IPS-NIHi7 (cell line): Measurements from ENCODE around the gene PRSS21.

Experiments
- DNase-seq: peaks from one replicate; pipeline ENCODE4 v3.0.0; 2012; ENCODE audit warnings: mixed read lengths; ENCODE audit errors: extremely low spot score

The PRSS21 gene

GRCh38 chr16:2806286-2806685 lies 10.8 kb upstream of the PRSS21 start:
- DNase-seq = no peak

- DNase-seq = no peak
Measured at GRCh38 chr16:2808181-2808580, 8.9 kb upstream of the PRSS21 start.

DNA sequence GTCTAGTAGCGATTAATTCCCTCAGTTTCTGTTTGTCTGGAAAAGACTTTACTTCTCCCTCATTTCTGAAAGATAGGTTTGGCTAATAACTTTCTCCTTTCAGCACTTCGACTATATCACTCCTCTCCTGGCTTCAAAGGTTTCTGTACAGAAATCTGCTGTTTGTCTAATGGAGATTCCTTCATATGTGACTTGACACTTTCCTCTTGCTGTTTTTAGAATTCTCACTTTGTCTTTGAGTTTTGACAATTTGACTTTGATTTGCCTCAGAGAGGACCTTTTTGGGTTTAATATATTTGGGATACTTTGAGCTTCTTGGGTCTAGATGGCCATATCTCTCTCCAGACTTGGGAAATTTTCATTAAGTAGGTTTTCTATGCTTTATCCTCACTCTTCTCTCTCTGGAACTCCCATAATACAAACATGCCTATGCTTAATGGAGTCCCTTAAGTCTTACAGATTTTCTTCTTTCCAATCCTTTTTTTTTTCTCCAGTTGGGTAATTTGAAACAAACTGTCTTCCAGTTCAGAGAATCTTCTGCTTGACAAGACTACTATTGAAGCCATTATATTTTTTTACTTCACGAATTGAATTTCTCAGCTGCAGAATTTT lies 7.8 kb upstream of the PRSS21 start:
- no peak for DNase-seq

- no peak for DNase-seq
Measured at GRCh38 chr16:2810651-2811050, 6.4 kb upstream of the PRSS21 start.

DNA sequence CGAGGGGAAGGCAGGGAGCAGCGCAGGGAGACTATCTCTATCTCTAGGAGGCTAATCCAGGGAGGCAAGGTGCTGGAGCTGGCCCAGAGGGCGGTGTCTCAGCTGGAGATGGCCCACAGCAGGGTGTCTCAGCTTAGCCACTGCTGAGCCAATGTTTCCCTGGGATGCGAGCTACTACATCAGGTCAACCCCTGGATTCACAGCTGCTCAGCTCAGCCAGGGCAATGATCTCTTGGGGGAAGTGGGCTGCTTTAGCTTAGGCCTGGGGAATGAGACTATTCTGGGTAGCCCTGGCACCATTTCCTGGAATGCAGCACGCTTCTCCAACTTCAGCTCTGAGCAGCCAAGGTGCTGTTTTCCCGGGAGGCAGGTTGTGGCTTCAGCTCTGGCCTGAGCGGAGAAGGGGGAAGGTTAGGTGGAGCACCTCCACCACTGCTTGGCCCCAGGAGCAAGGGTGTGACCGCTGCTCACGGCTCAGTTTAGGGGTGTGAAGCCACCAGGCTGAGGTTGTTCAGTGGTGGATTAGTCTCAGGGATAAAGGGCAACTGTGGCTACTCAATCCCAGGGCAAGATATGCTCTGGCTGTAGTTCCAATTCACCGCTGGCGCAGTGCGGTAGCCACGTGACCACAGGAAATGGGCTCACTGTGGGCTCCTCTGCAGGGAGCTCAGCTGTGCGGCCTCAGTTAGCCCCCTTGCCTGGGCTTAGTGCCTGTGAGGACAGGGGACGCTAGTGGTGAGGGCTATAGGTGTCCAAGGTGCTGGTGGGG lies 5.2 kb upstream of the PRSS21 start:
- DNase-seq = no peak

DNA sequence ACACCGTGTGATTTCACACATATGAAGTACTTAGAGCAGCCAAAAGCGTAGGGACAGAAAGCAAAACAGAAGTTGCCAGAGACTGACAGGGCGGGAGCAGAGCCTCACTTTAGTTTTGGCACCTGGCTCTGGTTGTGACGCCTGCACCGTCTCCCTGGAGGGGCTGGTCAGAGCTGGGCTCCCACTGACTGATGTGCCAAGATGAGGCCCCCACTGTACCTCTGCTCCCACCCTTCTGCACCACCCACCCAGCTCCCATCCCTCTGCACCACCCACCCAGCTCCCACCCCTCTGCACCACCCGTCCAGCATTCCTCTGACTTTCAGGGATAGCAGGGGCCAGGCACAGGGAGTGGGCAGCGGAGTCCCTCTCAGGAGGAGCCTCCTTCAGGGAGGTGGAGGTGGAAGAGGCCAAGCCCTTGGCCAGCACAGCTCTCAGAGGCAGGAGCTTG lies 3.2 kb upstream of the PRSS21 start:
- no peak for DNase-seq

GRCh38 chr16:2814551-2815298 lies 2.3 kb upstream of the PRSS21 start:
- DNase-seq = no peak

GRCh38 chr16:2815299-2815771 lies 1.7 kb upstream of the PRSS21 start:
- no peak for DNase-seq

GRCh38 chr16:2817340-2818271 lies 569 bp downstream of the PRSS21 start:
- DNase-seq = no peak

DNA sequence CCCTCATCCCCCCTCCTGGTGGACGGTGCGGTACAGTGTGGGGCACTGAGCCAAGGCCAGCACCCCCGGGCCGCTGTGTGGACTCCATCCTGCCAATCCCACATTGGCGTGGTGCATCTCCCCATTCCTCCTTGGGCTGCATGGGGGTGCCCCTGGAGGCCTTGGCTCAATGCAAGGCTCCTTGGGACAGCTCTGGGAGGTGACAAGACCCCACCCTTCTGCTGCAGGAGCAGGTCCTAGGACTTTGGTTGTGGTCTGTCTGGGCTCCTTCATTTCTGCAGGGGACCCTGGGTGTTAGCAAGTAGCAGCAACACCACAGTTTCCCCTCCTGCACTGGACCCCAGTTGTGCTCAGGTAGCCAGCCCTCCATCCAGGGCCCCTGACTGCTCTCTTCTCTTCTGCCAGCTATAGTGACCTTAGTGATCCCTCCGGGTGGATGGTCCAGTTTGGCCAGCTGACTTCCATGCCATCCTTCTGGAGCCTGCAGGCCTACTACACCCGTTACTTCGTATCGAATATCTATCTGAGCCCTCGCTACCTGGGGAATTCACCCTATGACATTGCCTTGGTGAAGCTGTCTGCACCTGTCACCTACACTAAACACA lies 1.3 kb downstream of the PRSS21 start:
- no peak for DNase-seq

- no peak for DNase-seq
Measured at GRCh38 chr16:2819179-2819938, 2.3 kb downstream of the PRSS21 start.

- no peak for DNase-seq
Measured at GRCh38 chr16:2819939-2820835, 3.1 kb downstream of the PRSS21 start.

DNA sequence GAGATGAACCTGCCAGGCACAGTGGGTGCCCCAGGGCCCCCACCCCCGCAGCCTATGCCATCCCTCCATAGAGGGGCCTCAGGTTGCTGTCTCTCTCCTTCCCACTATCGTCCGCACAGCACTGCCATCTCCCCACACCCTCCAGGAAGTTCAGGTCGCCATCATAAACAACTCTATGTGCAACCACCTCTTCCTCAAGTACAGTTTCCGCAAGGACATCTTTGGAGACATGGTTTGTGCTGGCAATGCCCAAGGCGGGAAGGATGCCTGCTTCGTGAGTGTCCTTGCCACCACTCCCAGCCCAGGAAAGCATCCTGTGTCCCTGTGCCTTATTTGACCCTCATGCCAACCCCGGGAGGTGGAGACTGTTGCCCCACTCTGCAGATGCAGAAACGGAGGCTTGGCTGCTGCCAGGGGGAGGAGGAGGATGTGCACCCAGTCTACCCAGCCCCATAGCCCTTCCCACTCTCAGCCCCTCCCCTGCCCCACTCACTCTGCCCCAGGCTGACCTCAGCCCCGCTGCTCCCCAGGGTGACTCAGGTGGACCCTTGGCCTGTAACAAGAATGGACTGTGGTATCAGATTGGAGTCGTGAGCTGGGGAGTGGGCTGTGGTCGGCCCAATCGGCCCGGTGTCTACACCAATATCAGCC lies 3.9 kb downstream of the PRSS21 start:
- no peak for DNase-seq

DNA sequence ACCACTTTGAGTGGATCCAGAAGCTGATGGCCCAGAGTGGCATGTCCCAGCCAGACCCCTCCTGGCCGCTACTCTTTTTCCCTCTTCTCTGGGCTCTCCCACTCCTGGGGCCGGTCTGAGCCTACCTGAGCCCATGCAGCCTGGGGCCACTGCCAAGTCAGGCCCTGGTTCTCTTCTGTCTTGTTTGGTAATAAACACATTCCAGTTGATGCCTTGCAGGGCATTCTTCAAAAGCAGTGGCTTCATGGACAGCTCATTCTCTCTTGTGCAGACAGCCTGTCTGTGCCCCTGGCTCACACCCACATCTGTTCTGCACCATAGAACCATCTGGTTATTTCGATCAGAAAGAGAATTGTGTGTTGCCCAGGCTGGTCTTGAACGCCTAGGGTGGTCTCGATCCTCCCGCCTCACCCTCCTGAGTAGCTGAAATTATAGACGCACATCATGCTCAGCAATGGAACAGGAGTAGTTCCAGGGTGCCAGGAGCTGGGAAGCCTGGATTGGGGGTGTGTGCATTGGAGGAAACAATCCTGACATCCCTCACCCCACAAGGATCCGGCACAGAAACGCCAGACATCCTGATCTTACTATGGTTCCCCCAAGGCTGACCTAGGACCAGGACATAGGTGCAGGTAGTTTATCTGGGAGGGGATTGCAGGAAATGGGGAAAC lies 4.6 kb downstream of the PRSS21 start:
- no peak for DNase-seq

- no peak for DNase-seq
Measured at GRCh38 chr16:2822158-2822495, 5.1 kb downstream of the PRSS21 start.

GRCh38 chr16:2822496-2822895 lies 5.5 kb downstream of the PRSS21 start:
- no peak for DNase-seq

DNA sequence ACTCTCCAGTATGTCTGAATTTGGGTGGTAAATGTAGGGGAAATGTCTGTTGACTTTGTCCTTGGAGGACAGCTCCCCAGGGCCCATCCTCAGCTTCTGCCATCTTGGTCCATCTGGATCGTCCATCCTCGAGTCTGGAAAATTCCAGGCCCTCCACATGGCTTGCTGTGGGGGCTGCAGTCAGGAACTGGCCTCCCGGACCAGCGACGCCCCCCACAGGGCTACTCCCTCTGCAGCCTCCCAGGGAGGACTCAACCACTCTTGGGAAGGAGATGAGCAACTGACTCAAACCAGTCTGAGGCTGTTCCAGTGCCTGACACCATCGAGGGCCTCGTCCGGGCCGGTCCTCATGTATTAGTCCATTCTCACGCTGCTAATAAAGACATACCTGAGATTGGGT lies 7.6 kb downstream of the PRSS21 start:
- no peak for DNase-seq

GRCh38 chr16:2825049-2825742 lies 8.2 kb downstream of the PRSS21 start:
- DNase-seq = no peak
